HCT116 (cell line): Measurements from ENCODE around the gene TP53TG5. TPM values are rescaled to one million over a fixed set of nuclear protein-coding genes. Genes with fewer than 3 reads are reported as not detected.

Experiments
- ATAC-seq: fragments of 200-7000 bp; cut with Tn5 transposase; 2 replicates; pipeline ENCODE4 v1.9.1; 2020; ENCODE audit warnings: mild to moderate bottlenecking, moderate library complexity
- BruUV-seq: library from RNA; stranded (reverse); fragments of 400-500 nt; replicated peaks from 2 replicates; lab custom pipeline; 2021; lab: Mats Ljungman, UMichigan
- CTCF ChIA-PET: fragments of 300-600 bp; sonication (Branson Sonifier 250); formaldehyde crosslinking; loops from one replicate; lab custom pipeline; 2021; ENCODE audit warnings: antibody characterized with exemption; lab: Charles Lee
- POLR2A ChIA-PET: fragments of 300-600, 350-600 bp; sonication (Branson Sonifier 250); formaldehyde crosslinking; loops from one replicate; lab custom pipeline; 2021; ENCODE audit warnings: antibody characterized with exemption; lab: Charles Lee
- RAD21 ChIA-PET, 2 experiments: fragments of 300-600 bp; sonication (Branson Sonifier 250); formaldehyde crosslinking; loops; one replicate each; lab custom pipeline; 2023; ENCODE audit warnings: low total read pairs in 2 of 2; ENCODE audit not compliant: uncharacterized antibody in 2 of 2, unreplicated experiment in 2 of 2, low non-redundant PET in 1 of 2; lab: Charles Lee
- DNase-seq: peaks from one replicate; pipeline ENCODE4 v3.0.0-alpha.2; 2010; ENCODE audit warnings: low read depth, low spot score
- H2AFZ ChIP-seq: fragments of 200-600 bp; shearing (Covaris generic), sonication (generic); 2 replicates; pipeline ENCODE4 v1.6.1; 2017; ENCODE audit warnings: low read depth, mixed run types, mixed read lengths, antibody characterized with exemption, low read length; ENCODE audit not compliant: poor library complexity, severe bottlenecking
- H3K27ac ChIP-seq: 2 replicates; pipeline ENCODE4 v1.5.1; 2012; ENCODE audit warnings: low read depth, low read length
- H3K27me3 ChIP-seq: fragments of 200-600 bp; sonication (generic); 2 replicates; pipeline ENCODE4 v1.6.1; 2016; ENCODE audit warnings: mixed run types, low read length, mixed read lengths; ENCODE audit not compliant: insufficient read depth
- H3K36me3 ChIP-seq, 2 experiments: fragments of 200-500 bp in 1 of 2; fragments of 200-600 bp in 1 of 2; sonication (Bioruptor generic) in 1 of 2; sonication (generic) in 1 of 2; 2 replicates each; pipeline versions ENCODE4 v1.5.1 to v1.6.1; 2014 to 2016; ENCODE audit warnings: low read length in 2 of 2, inconsistent platforms in 1 of 2, mixed read lengths in 1 of 2, mixed run types in 1 of 2; ENCODE audit not compliant: insufficient read depth in 2 of 2, control insufficient read depth in 1 of 2
- H3K4me1 ChIP-seq, 2 experiments: fragments of 200-600 bp in 1 of 2; sonication (generic) in 1 of 2; 2 replicates each; pipeline versions ENCODE4 v1.5.1 to v1.6.1; 2012 to 2017; ENCODE audit warnings: low read length in 2 of 2, inconsistent platforms in 1 of 2, mild to moderate bottlenecking in 1 of 2, mixed read lengths in 1 of 2, mixed run types in 1 of 2, moderate library complexity in 1 of 2; ENCODE audit not compliant: insufficient read depth in 2 of 2, control insufficient read depth in 1 of 2
- H3K4me2 ChIP-seq: fragments of 200-600 bp; sonication (generic); 2 replicates; pipeline ENCODE4 v1.6.1; 2017; ENCODE audit warnings: mixed run types, low read length, mixed read lengths
- H3K4me3 ChIP-seq, 2 experiments: fragments of 200-600 bp in 1 of 2; sonication (generic) in 1 of 2; replicated peaks in 1 of 2; 2 replicates each; pipeline ENCODE4 v1.5.1; 2011 to 2016; ENCODE audit warnings: low read length in 2 of 2, control low read depth in 1 of 2, low read depth in 1 of 2, mild to moderate bottlenecking in 1 of 2, mixed read lengths in 1 of 2, mixed run types in 1 of 2
- H3K79me2 ChIP-seq: fragments of 200-600 bp; sonication (generic); 2 replicates; pipeline ENCODE4 v1.6.1; 2017; ENCODE audit warnings: mild to moderate bottlenecking, mixed run types, low read length, moderate library complexity, mixed read lengths; ENCODE audit not compliant: insufficient read depth
- H3K9ac ChIP-seq: fragments of 200-600 bp; sonication (generic); 2 replicates; pipeline ENCODE4 v1.6.1; 2016; ENCODE audit warnings: low read length, mixed read lengths
- H3K9me2 ChIP-seq: fragments of 200-600 bp; sonication (generic), shearing (Covaris generic); 2 replicates; pipeline ENCODE4 v1.6.1; 2017; ENCODE audit warnings: mixed run types, mild to moderate bottlenecking, moderate library complexity; ENCODE audit not compliant: insufficient read depth
- H3K9me3 ChIP-seq, 2 experiments: fragments of 200-500 bp in 1 of 2; fragments of 200-600 bp in 1 of 2; sonication (Bioruptor generic) in 1 of 2; sonication (generic) in 1 of 2; 2 replicates each; pipeline ENCODE4 v1.6.1; 2014 to 2017; ENCODE audit warnings: low read length in 2 of 2, mixed read lengths in 2 of 2, inconsistent platforms in 1 of 2, low read depth in 1 of 2, mild to moderate bottlenecking in 1 of 2, mixed run types in 1 of 2, moderate library complexity in 1 of 2; ENCODE audit not compliant: control insufficient read depth in 1 of 2, insufficient read depth in 1 of 2
- H4K20me1 ChIP-seq: fragments of 200-600 bp; sonication (generic), shearing (Covaris generic); 2 replicates; pipeline ENCODE4 v1.6.1; 2017; ENCODE audit warnings: mixed run types, mild to moderate bottlenecking, moderate library complexity; ENCODE audit not compliant: insufficient read depth
- CEBPB ChIP-seq: IDR thresholded peaks from 2 replicates; pipeline ENCODE4 v1.6.1; 2012; ENCODE audit warnings: low read depth
- CTCF ChIP-seq, 3 experiments: fragments of 200-600 bp in 1 of 3; sonication (generic) in 1 of 3; IDR thresholded peaks in 2 of 3; conservative IDR thresholded peaks in 1 of 3; 2 replicates each; pipeline ENCODE4 v1.5.1; 2012 to 2017; ENCODE audit warnings: low read depth in 2 of 3, low read length in 2 of 3, antibody characterized with exemption in 1 of 3, borderline replicate concordance in 1 of 3, control low read depth in 1 of 3, mild to moderate bottlenecking in 1 of 3, mixed read lengths in 1 of 3, mixed run types in 1 of 3, moderate library complexity in 1 of 3; ENCODE audit not compliant: insufficient read depth in 1 of 3
- EGR1 ChIP-seq: IDR thresholded peaks from 2 replicates; pipeline ENCODE4 v1.6.1; 2012; ENCODE audit warnings: low read depth
- ELF1 ChIP-seq: IDR thresholded peaks from 2 replicates; pipeline ENCODE4 v1.6.1; 2012; ENCODE audit warnings: low read depth, borderline replicate concordance
- EZH2 ChIP-seq: fragments of 200-600 bp; sonication (generic); IDR thresholded peaks from 2 replicates; pipeline ENCODE4 v1.6.1; 2017; ENCODE audit warnings: antibody characterized with exemption, mixed run types
- EZH2phosphoT487 ChIP-seq: fragments of 200-600 bp; IDR thresholded peaks from 2 replicates; pipeline ENCODE4 v1.6.1; 2018; ENCODE audit warnings: antibody characterized with exemption, borderline replicate concordance
- JUND ChIP-seq: IDR thresholded peaks from 2 replicates; pipeline ENCODE4 v1.6.1; 2012
- POLR2A ChIP-seq: IDR thresholded peaks from 2 replicates; pipeline ENCODE4 v1.7.0; 2011; ENCODE audit warnings: borderline replicate concordance; ENCODE audit not compliant: insufficient read depth, insufficient read length; ENCODE audit errors: extremely low read depth
- POLR2AphosphoS5 ChIP-seq: IDR thresholded peaks from 2 replicates; pipeline ENCODE4 v1.6.1; 2011; ENCODE audit warnings: mild to moderate bottlenecking, low read depth, low read length, moderate library complexity
- RAD21 ChIP-seq: IDR thresholded peaks from 2 replicates; pipeline ENCODE4 v1.6.1; 2012; ENCODE audit warnings: low read depth, mild to moderate bottlenecking
- REST ChIP-seq: IDR thresholded peaks from 2 replicates; pipeline ENCODE4 v1.6.1; 2012; ENCODE audit warnings: low read depth
- SIN3A ChIP-seq: IDR thresholded peaks from 2 replicates; pipeline ENCODE4 v1.6.1; 2012; ENCODE audit warnings: low read depth
- SP1 ChIP-seq: IDR thresholded peaks from 2 replicates; pipeline ENCODE4 v1.6.1; 2012; ENCODE audit warnings: low read depth
- SRF ChIP-seq: IDR thresholded peaks from 2 replicates; pipeline ENCODE4 v1.6.1; 2012; ENCODE audit warnings: low read depth
- TCF7L2 ChIP-seq: IDR thresholded peaks from 2 replicates; pipeline ENCODE4 v1.7.0; 2011; ENCODE audit warnings: borderline replicate concordance, inconsistent platforms; ENCODE audit not compliant: insufficient read depth, insufficient read length; ENCODE audit errors: extremely low read depth
- ZBTB33 ChIP-seq: IDR thresholded peaks from 2 replicates; pipeline ENCODE4 v1.6.1; 2011; ENCODE audit warnings: mild to moderate bottlenecking, low read length, moderate library complexity; ENCODE audit not compliant: insufficient replicate concordance; ENCODE audit errors: extremely low read depth
- ZFX ChIP-seq: fragments of 450-650 bp; IDR thresholded peaks from 2 replicates; pipeline ENCODE4 v1.6.1; 2017
- ZNF274 ChIP-seq: fragments of 200-500 bp; sonication (Bioruptor generic); IDR thresholded peaks from 2 replicates; pipeline ENCODE4 v1.6.1; 2014; ENCODE audit warnings: mild to moderate bottlenecking, low read depth, low read length, inconsistent platforms
- intact Hi-C: fragments of 100-400 bp; cut with micrococcal nuclease; formaldehyde crosslinking; loops from 2 replicates; pipeline ENCODE4 v1.10.0; 2022
- total RNA-seq: library from RNA; stranded (reverse); gene quantifications from one replicate; pipeline ENCODE4 v1.2.1, GENCODE V29; 2021; ENCODE audit not compliant: unreplicated experiment
- TF ChIP-seq, protein P1 (sequence below): IDR thresholded peaks from 2 replicates; pipeline ENCODE4 v1.6.1; 2012
- TF ChIP-seq, protein P2 (sequence below): IDR thresholded peaks from 2 replicates; pipeline ENCODE4 v1.6.1; 2012

Gene TP53TG5
- total RNA-seq, 1 experiment from 2014 or later, result 0.76 TPM

DNA sequence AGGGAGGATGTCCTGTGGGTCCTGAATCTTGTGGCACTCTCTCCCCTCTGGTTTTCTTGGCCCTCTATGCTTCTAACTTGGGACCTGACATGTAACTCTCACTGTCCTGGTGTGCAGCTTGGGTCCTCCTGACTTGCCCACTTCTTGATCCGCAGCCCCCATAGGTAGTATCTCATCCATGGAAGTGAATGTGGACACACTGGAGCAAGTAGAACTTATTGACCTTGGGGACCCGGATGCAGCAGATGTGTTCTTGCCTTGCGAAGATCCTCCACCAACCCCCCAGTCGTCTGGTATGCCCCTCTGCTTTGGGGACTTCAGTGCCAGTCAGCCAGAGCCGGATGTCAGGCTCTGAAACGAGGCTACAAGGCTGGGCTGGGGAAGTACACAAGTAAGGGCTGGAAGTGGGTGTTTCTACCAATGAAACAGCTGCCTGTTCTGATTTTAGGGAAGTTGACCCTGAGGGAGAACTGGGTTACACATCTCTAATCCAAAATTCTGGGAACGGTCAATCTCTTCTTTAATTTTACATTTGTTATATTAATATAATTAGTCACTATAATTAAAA, 30.6 kb upstream of the TP53TG5 start:
- no peak overlapping the region for H2AFZ ChIP-seq
- RAD21 ChIA-PET, result no interaction called here
- no peaks in the 10 kb centered on the region for H4K20me1 ChIP-seq
- TF ChIP-seq ELF1, result no peak
- no peak for TF ChIP-seq EZH2phosphoT487
- TF ChIP-seq, protein P1, sequence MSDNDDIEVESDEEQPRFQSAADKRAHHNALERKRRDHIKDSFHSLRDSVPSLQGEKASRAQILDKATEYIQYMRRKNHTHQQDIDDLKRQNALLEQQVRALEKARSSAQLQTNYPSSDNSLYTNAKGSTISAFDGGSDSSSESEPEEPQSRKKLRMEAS, result no peak
- no peak for TF ChIP-seq JUND
- TF ChIP-seq SRF, result no peak
- TF ChIP-seq POLR2A, result no peak
- no peak for TF ChIP-seq ZFX
- no peak for TF ChIP-seq CTCF (IDR thresholded peaks at IDR 0.05 in 2 of 3, conservative IDR thresholded peaks at IDR 0.05 in 1 of 3; ENCODE audit: borderline replicate concordance in 1 of 3, insufficient read depth in 1 of 3, low read depth in 2 of 3, low read length in 2 of 3)
- no peak for TF ChIP-seq EZH2
- no peak for TF ChIP-seq EGR1
- no peak for TF ChIP-seq SP1
- no peak for TF ChIP-seq CEBPB
- TF ChIP-seq TCF7L2, result no peak
- TF ChIP-seq REST, result no peak
- TF ChIP-seq ZNF274, result no peak
- no peak for TF ChIP-seq RAD21
- no peak for TF ChIP-seq ZBTB33
- TF ChIP-seq SIN3A, result no peak
- no peak for TF ChIP-seq POLR2AphosphoS5
- TF ChIP-seq, protein P2, sequence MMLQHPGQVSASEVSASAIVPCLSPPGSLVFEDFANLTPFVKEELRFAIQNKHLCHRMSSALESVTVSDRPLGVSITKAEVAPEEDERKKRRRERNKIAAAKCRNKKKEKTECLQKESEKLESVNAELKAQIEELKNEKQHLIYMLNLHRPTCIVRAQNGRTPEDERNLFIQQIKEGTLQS, result no peak
- no peak overlapping the region for H3K9ac ChIP-seq
- no peak overlapping the region for H3K27ac ChIP-seq
- no TSS peak for BruUV-seq
- intact Hi-C loops, result no loop called here
- ATAC-seq (no peak), DNase-seq (no peak)
- no peak overlapping the region for H3K4me2 ChIP-seq
- peaks cover 5 to 24% of the 10 kb centered on the region in 2 experiments; a peak in 3 of 4 replicates for H3K4me1 ChIP-seq
- POLR2A ChIA-PET, result interaction anchor here (0.8 kb wide), 1 partner anchor 28 kb away, joined by 3 read pairs; no protein-coding TSS in a partner anchor
- no peak overlapping the region for H3K4me3 ChIP-seq
- no peaks in the 10 kb centered on the region for H3K27me3 ChIP-seq
- CTCF ChIA-PET, result interaction anchor here (0.6 kb wide), 1 partner anchor 28 kb away, joined by 3 read pairs; no protein-coding TSS in a partner anchor
- no peaks in the 10 kb centered on the region for H3K9me3 ChIP-seq
- H3K9me2 ChIP-seq, result no peaks in the 10 kb centered on the region
- H3K36me3 ChIP-seq, result peaks cover 8 to 11% of the 10 kb centered on the region in 2 experiments; a peak in 2 of 4 replicates
- peaks cover 15% of the 10 kb centered on the region; the same call in 1 of the 2 replicates for H3K79me2 ChIP-seq
